HepG2 (cell line): ENCODE measurements around the gene DGKB. TPM values are rescaled to one million over a fixed set of nuclear protein-coding genes. Genes with fewer than 3 reads are reported as not detected.

Experiments
- ATAC-seq: fragments of 200-7000 bp; cut with Tn5 transposase; 3 replicates; pipeline ENCODE4 v1.9.1; 2020; ENCODE audit warnings: mild to moderate bottlenecking, moderate library complexity
- BruUV-seq: library from RNA; stranded (reverse); fragments of 400-500 nt; replicated peaks from 2 replicates; lab custom pipeline; 2021; lab: Mats Ljungman, UMichigan
- CTCF ChIA-PET: fragments of 300-600 bp; formaldehyde crosslinking; extraction: SDS; loops from one replicate; lab custom pipeline; 2021; ENCODE audit warnings: low total read pairs, inconsistent platforms, low intra/inter-chr PET ratio; lab: Yijun Ruan, JAX
- POLR2A ChIA-PET: fragments of 350-600 bp; sonication (Branson Sonifier 250); formaldehyde crosslinking; loops from one replicate; lab custom pipeline; 2020; ENCODE audit warnings: antibody characterized with exemption, inconsistent platforms; lab: Yijun Ruan, JAX
- DNase-seq: peaks from one replicate; pipeline ENCODE4 v3.0.0-alpha.2; 2015; ENCODE audit warnings: low spot score
- FAIRE-seq: peaks from 3 replicates; lab custom pipeline; 2011; peaks lifted over from hg19 to GRCh38; lab: Jason Lieb, UNC
- H2AFZ ChIP-seq: one replicate; pipeline ENCODE4 v1.6.1; 2011; ENCODE audit warnings: low read length, inconsistent platforms
- H3K27ac ChIP-seq: fragments of 300-600 bp; 3 replicates; pipeline ENCODE4 v1.8.0; 2011; ENCODE audit warnings: mixed run types, mild to moderate bottlenecking, mixed read lengths, low read length, inconsistent platforms; ENCODE audit not compliant: insufficient read depth; ENCODE audit errors: extremely low read length
- H3K27me3 ChIP-seq, 2 experiments: fragments of 200-600 bp in 1 of 2; 2 replicates in 1 of 2; 3 replicates in 1 of 2; pipeline versions ENCODE4 v1.6.0 to v1.8.0; 2011; ENCODE audit warnings: low read length in 2 of 2, mild to moderate bottlenecking in 2 of 2, moderate library complexity in 2 of 2, inconsistent platforms in 1 of 2; ENCODE audit not compliant: insufficient read depth in 2 of 2, control insufficient read depth in 1 of 2
- H3K36me3 ChIP-seq, 2 experiments: fragments of 200-600 bp in 1 of 2; replicated peaks in 1 of 2; 2 replicates in 1 of 2; 3 replicates in 1 of 2; pipeline versions ENCODE4 v1.5.1 to v1.8.0; 2011; ENCODE audit warnings: low read length in 2 of 2, inconsistent platforms in 1 of 2; ENCODE audit not compliant: insufficient read depth in 2 of 2, control insufficient read depth in 1 of 2
- H3K4me1 ChIP-seq: 2 replicates; pipeline ENCODE4 v1.5.1; 2012; ENCODE audit warnings: low read length, inconsistent platforms; ENCODE audit not compliant: insufficient read depth
- H3K4me2 ChIP-seq: 2 replicates; pipeline ENCODE4 v1.6.0; 2011; ENCODE audit warnings: low read depth, low read length, inconsistent platforms
- H3K4me3 ChIP-seq, 3 experiments: fragments of 200-600 bp in 1 of 3; sonication (generic), shearing (Covaris generic) in 1 of 3; replicated peaks in 1 of 3; 2 replicates each; pipeline ENCODE4 v1.5.1; 2011 to 2016; ENCODE audit warnings: low read length in 3 of 3, inconsistent platforms in 2 of 3, low read depth in 2 of 3, mild to moderate bottlenecking in 2 of 3, control low read depth in 1 of 3, mixed read lengths in 1 of 3; ENCODE audit not compliant: insufficient read depth in 1 of 3
- H3K79me2 ChIP-seq: one replicate; pipeline ENCODE4 v1.6.1; 2011; ENCODE audit warnings: low read length, inconsistent platforms; ENCODE audit not compliant: insufficient read depth
- H3K9ac ChIP-seq: 2 replicates; pipeline ENCODE4 v1.6.0; 2011; ENCODE audit warnings: mild to moderate bottlenecking, low read depth, low read length, inconsistent platforms; ENCODE audit not compliant: insufficient read depth
- H3K9me3 ChIP-seq: 2 replicates; pipeline ENCODE4 v1.5.1; 2012; ENCODE audit warnings: mild to moderate bottlenecking, low read length
- H4K20me1 ChIP-seq: 2 replicates; pipeline ENCODE4 v1.6.0; 2011; ENCODE audit warnings: inconsistent platforms, mild to moderate bottlenecking, low read length, moderate library complexity; ENCODE audit not compliant: insufficient read depth
- CC2D1A ChIP-seq: sonication (generic); formaldehyde crosslinking; IDR thresholded peaks from 2 replicates; pipeline ENCODE4 v1.8.1; 2023; ENCODE audit warnings: mild to moderate bottlenecking, missing genetic modification reagents
- FLYWCH1 ChIP-seq: sonication (generic); formaldehyde crosslinking; IDR thresholded peaks from 2 replicates; pipeline ENCODE4 v1.8.1; 2023; ENCODE audit warnings: mild to moderate bottlenecking, missing genetic modification reagents
- GTF3A ChIP-seq: sonication (generic); formaldehyde crosslinking; conservative IDR thresholded peaks from 2 replicates; pipeline ENCODE4 v1.4.0; 2020; ENCODE audit warnings: mild to moderate bottlenecking, missing genetic modification reagents
- JUNB ChIP-seq: sonication (generic); formaldehyde crosslinking; IDR thresholded peaks from 2 replicates; pipeline ENCODE4 v1.8.0; 2022; ENCODE audit warnings: missing genetic modification reagents, mild to moderate bottlenecking, borderline replicate concordance
- PCBP2 ChIP-seq: fragments of 200-400 bp; formaldehyde crosslinking; optimal IDR thresholded peaks from 2 replicates; pipeline ENCODE3; 2018; ENCODE audit warnings: low read length, low read depth; ENCODE audit not compliant: poor library complexity, severe bottlenecking
- PPARG ChIP-seq: conservative IDR thresholded peaks from 2 replicates; pipeline ENCODE4 v1.6.1; 2016; ENCODE audit warnings: missing biosample characterization, missing genetic modification reagents
- RORA ChIP-seq: sonication (generic); formaldehyde crosslinking; IDR thresholded peaks from 2 replicates; pipeline ENCODE4 v1.5.0; 2020; ENCODE audit warnings: mild to moderate bottlenecking, missing genetic modification reagents, moderate library complexity
- ZFP37 ChIP-seq: sonication (generic); formaldehyde crosslinking; IDR thresholded peaks from 2 replicates; pipeline ENCODE4 v1.4.0; 2020; ENCODE audit warnings: missing genetic modification reagents, borderline replicate concordance
- ZKSCAN8 ChIP-seq: IDR thresholded peaks from 2 replicates; pipeline ENCODE4 v1.6.1; 2016; ENCODE audit warnings: borderline replicate concordance, missing genetic modification reagents, missing compliant biosample characterization
- ZNF33B ChIP-seq: sonication (generic); formaldehyde crosslinking; IDR thresholded peaks from 2 replicates; pipeline ENCODE4 v1.5.1; 2020; ENCODE audit warnings: mild to moderate bottlenecking, missing genetic modification reagents
- ZNF773 ChIP-seq: sonication (generic); formaldehyde crosslinking; IDR thresholded peaks from 2 replicates; pipeline ENCODE4 v1.4.0; 2020; ENCODE audit warnings: missing genetic modification reagents, borderline replicate concordance
- ZSCAN21 ChIP-seq: sonication (generic); formaldehyde crosslinking; IDR thresholded peaks from 2 replicates; pipeline ENCODE4 v1.8.0; 2022; ENCODE audit warnings: mild to moderate bottlenecking, missing genetic modification reagents, moderate library complexity, borderline replicate concordance
- WGBS: methylation state at CpG from one replicate; pipeline ENCODE4 v1.1.6; 2017; ENCODE audit warnings: low lambda C conversion rate; 5-methylcytosine and 5-hydroxymethylcytosine counted together
- in situ Hi-C: cut with HindIII; loops from 2 replicates; pipeline ENCODE4 v1.10.0; 2017; ENCODE audit warnings: low pct_unique_long_range_greater_than_20kb; ENCODE audit not compliant: extremely low pct_ligation_motif_present
- intact Hi-C: fragments of 100-400 bp; cut with micrococcal nuclease; formaldehyde crosslinking; loops from one replicate; pipeline ENCODE4 v1.10.0; 2022; ENCODE audit not compliant: unreplicated experiment
- polyA plus RNA-seq, 8 experiments: library from polyadenylated mRNA; depleted of rRNA in 3 of 8; stranded (reverse) in 7 of 8; unstranded in 1 of 8; fragments of >200 nt; fragmentation: Illumina TruSeq in 4 of 8; extraction: Trizol in 4 of 8; gene quantifications; 2 replicates each; pipeline versions ENCODE4 v1.2.1 to v1.2.3, GENCODE V29; 2011 to 2016; ENCODE audit warnings: low read depth in 4 of 8, missing spikeins in 1 of 8, mixed read lengths in 1 of 8; ENCODE audit not compliant: insufficient read depth in 1 of 8
- total RNA-seq, 5 experiments: library from RNA; depleted of rRNA; stranded (reverse); fragments of >200 nt; fragmentation: Illumina TruSeq; extraction: Trizol; gene quantifications; 2 replicates each; pipeline ENCODE4 v1.2.3, GENCODE V29; 2016; ENCODE audit warnings: low read depth in 1 of 5
- TF ChIP-seq, protein P1 (sequence below): sonication (generic); formaldehyde crosslinking; IDR thresholded peaks from 2 replicates; pipeline ENCODE4 v1.5.1; 2020; ENCODE audit warnings: mild to moderate bottlenecking, moderate library complexity, missing genetic modification reagents
- TF ChIP-seq, protein P2 (sequence below): IDR thresholded peaks from 2 replicates; pipeline ENCODE4 v1.6.1; 2018; ENCODE audit warnings: missing genetic modification reagents, mild to moderate bottlenecking, missing compliant biosample characterization
- TF ChIP-seq, protein P3 (sequence below): sonication (generic); formaldehyde crosslinking; IDR thresholded peaks from 2 replicates; pipeline ENCODE4 v1.9.0; 2021; ENCODE audit warnings: missing genetic modification reagents, mild to moderate bottlenecking, borderline replicate concordance
- TF ChIP-seq, protein P4 (sequence below), 2 experiments: sonication (generic) in 1 of 2; formaldehyde crosslinking in 1 of 2; IDR thresholded peaks; 2 replicates each; pipeline versions ENCODE4 v1.4.0 to v1.6.1; 2016 to 2020; ENCODE audit warnings: borderline replicate concordance in 1 of 2, low read depth in 1 of 2, mild to moderate bottlenecking in 1 of 2, missing genetic modification reagents in 1 of 2

DGKB gene
- total and polyA plus RNA-seq, 2 of the 13 experiments (the other 11 are each of a cell fraction or from before 2014, with no cell fraction given), result not detected

DNA sequence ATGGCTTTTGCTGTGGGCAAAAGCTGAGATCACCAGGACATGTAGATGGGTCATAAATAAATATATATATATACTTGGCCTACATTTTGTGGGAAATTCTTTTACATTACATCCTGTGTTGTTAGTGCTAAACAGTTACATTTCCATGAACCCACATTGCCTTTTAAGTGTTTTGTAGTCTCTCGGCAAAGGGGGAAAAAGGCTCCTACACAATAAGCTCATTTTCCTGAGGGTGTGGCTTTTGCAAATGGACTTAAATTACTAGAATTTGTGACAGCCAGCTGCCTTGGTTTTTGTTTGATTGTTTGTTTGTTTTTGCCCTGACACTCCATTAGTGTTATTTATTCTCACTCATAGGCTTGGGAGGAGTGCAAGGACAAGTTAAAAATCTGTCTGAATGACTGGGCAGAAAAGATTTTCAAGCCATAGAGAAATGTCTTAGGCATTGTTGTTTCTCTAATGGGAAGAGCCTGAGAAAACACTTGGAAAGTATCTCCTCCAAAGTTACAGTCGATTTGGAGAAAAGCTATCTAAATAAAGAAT lies 128.8 kb downstream of the DGKB start:
- no peak for ATAC-seq
- TF ChIP-seq CC2D1A (CRISPR knock-in tag), result no peak
- no peak for TF ChIP-seq GTF3A
- TF ChIP-seq, protein P1, sequence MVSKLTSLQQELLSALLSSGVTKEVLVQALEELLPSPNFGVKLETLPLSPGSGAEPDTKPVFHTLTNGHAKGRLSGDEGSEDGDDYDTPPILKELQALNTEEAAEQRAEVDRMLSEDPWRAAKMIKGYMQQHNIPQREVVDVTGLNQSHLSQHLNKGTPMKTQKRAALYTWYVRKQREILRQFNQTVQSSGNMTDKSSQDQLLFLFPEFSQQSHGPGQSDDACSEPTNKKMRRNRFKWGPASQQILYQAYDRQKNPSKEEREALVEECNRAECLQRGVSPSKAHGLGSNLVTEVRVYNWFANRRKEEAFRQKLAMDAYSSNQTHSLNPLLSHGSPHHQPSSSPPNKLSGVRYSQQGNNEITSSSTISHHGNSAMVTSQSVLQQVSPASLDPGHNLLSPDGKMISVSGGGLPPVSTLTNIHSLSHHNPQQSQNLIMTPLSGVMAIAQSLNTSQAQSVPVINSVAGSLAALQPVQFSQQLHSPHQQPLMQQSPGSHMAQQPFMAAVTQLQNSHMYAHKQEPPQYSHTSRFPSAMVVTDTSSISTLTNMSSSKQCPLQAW (CRISPR knock-in tag), result no peak
- TF ChIP-seq, protein P2, sequence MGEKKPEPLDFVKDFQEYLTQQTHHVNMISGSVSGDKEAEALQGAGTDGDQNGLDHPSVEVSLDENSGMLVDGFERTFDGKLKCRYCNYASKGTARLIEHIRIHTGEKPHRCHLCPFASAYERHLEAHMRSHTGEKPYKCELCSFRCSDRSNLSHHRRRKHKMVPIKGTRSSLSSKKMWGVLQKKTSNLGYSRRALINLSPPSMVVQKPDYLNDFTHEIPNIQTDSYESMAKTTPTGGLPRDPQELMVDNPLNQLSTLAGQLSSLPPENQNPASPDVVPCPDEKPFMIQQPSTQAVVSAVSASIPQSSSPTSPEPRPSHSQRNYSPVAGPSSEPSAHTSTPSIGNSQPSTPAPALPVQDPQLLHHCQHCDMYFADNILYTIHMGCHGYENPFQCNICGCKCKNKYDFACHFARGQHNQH (CRISPR knock-in tag), result no peak
- TF ChIP-seq, protein P3, sequence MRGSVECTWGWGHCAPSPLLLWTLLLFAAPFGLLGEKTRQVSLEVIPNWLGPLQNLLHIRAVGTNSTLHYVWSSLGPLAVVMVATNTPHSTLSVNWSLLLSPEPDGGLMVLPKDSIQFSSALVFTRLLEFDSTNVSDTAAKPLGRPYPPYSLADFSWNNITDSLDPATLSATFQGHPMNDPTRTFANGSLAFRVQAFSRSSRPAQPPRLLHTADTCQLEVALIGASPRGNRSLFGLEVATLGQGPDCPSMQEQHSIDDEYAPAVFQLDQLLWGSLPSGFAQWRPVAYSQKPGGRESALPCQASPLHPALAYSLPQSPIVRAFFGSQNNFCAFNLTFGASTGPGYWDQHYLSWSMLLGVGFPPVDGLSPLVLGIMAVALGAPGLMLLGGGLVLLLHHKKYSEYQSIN (CRISPR knock-in tag), result no peak
- no peak for TF ChIP-seq FLYWCH1
- no peak for TF ChIP-seq ZSCAN21 (CRISPR knock-in tag)
- TF ChIP-seq, protein P4, sequence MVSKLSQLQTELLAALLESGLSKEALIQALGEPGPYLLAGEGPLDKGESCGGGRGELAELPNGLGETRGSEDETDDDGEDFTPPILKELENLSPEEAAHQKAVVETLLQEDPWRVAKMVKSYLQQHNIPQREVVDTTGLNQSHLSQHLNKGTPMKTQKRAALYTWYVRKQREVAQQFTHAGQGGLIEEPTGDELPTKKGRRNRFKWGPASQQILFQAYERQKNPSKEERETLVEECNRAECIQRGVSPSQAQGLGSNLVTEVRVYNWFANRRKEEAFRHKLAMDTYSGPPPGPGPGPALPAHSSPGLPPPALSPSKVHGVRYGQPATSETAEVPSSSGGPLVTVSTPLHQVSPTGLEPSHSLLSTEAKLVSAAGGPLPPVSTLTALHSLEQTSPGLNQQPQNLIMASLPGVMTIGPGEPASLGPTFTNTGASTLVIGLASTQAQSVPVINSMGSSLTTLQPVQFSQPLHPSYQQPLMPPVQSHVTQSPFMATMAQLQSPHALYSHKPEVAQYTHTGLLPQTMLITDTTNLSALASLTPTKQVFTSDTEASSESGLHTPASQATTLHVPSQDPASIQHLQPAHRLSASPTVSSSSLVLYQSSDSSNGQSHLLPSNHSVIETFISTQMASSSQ (IDR thresholded peaks at IDR 0.05; ENCODE audit: low read depth), result no peak
- TF ChIP-seq, protein P4 (CRISPR knock-in tag; IDR thresholded peaks at IDR 0.05; ENCODE audit: borderline replicate concordance), result no peak
- TF ChIP-seq ZNF33B, result no peak
- no peak for TF ChIP-seq PPARG
- TF ChIP-seq PCBP2, result no peak
- no peak for TF ChIP-seq ZKSCAN8 (CRISPR knock-in tag)
- no peak for TF ChIP-seq JUNB (CRISPR knock-in tag)
- TF ChIP-seq ZFP37 (CRISPR knock-in tag), result no peak
- TF ChIP-seq RORA (CRISPR knock-in tag), result no peak
- no peak for TF ChIP-seq ZNF773

More for the DNA sequence above, 128.8 kb downstream of the DGKB start:
- Histone ChIP-seq H3K9ac (no peak overlapping the region), H4K20me1 (no peaks in the 10 kb centered on the region), H2AFZ (no peak overlapping the region), H3K4me3 (no peak overlapping the region), H3K36me3 (no peaks in the 10 kb centered on the region), H3K4me2 (no peak overlapping the region), H3K79me2 (no peaks in the 10 kb centered on the region), H3K9me3 (peaks cover 78% of the 10 kb centered on the region), H3K27ac (no peak overlapping the region), H3K27me3 (no peaks in the 10 kb centered on the region), H3K4me1 (no peaks in the 10 kb centered on the region)
- DNase-seq, result no peak
- in situ Hi-C loops, result no loop called here
- no TSS peak for BruUV-seq
- ChIA-PET CTCF (no interaction called here), POLR2A (no interaction called here)
- intact Hi-C loops, result no loop called here
- FAIRE-seq, result no peak
- 49% methylated on average over 2 of the region's 2 CpGs for WGBS
